GM19043 (cell line): Measurements from ENCODE around the gene PLEKHG7.
"Not testable (repeated sequence)": the region's sequence is repeated elsewhere in the genome, so short reads cannot be mapped to it uniquely, and the experiment has no call there.

Experiments
- ATAC-seq: cut with Tn5 transposase; IDR thresholded peaks from one replicate; pipeline ENCODE4 v1.9.1; 2021; ENCODE audit warnings: low read depth; ENCODE audit not compliant: unreplicated experiment

PLEKHG7 gene

DNA sequence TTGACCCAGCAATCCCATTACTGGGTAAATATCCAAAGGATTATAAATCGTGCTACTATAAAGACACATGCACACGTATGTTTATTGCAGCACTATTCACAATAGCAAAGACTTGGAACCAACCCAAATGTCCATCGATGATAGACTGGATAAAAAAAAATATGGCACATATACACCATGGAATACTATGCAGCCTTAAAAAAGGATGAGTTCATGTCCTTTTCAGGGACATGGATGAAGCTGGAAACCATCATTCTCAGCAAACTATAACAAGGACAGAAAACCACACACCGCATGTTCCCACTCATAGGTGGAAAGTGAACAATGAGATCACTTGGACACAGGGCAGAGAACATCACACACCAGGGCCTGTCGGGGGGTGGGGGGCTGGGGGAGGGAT, 91.6 kb downstream of the PLEKHG7 start:
- ATAC-seq = not testable (repeated sequence)

DNA sequence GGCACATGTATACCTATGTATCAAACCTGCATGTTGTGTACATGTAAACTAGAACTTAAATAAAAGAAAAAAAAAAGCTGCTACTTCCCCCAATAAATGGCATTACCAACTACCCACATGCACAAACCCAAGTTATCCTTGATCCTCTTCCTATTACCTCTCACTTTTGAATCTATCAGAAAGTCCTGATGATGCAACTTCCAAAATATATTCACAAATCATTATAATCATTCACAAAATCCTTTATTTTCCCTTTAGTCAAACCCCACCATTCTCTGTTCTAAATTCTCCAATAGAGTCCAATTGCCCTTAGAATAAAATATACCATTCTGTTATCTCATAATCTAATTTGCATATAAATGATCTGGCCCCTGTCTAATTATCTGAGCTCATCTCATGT, 92.0 kb downstream of the PLEKHG7 start:
- ATAC-seq = no peak

- no peak for ATAC-seq
Observed at GRCh38 chr12:92796650-92797049, 93.9 kb downstream of the PLEKHG7 start.

DNA sequence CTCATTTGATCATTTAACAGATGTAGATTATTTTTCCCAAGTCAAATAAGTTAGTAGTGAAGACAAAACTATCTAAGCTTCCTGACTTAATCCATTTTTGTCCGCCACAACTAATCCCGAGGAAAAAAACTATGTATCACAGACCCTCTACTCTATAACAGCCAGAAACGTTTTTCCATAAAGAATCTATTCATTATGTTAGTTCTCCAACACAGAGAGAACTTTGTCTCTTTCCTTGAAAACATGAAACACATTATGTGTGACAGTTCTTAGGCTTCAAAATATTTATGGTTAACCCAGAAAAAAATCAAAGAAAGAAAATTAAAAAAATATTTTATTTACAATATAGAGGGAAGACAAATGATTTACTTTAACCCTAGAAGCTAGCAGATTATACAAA, 100.1 kb downstream of the PLEKHG7 start:
- ATAC-seq = no peak

GRCh38 chr12:92803903-92804302, 101.1 kb downstream of the PLEKHG7 start:
- no peak for ATAC-seq

DNA sequence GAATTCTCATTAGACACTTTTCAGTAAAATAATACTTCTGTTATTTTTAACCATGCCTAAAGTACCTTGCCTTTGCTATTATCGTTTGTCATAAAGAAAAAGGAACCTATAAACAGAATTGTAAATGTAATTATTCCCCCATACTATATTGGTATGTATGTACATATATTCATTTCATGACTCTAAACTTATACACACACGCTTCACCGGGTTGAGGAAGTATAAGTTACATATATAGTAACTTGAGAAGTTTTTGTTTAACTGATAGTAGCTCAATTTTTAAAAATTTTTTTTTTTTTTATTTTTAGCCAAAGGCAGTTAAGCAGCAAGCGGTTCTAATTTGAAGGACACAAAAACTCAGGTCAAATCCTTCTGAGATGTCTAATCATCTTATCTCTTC, 107.6 kb downstream of the PLEKHG7 start:
- ATAC-seq = peak; percentile 84

DNA sequence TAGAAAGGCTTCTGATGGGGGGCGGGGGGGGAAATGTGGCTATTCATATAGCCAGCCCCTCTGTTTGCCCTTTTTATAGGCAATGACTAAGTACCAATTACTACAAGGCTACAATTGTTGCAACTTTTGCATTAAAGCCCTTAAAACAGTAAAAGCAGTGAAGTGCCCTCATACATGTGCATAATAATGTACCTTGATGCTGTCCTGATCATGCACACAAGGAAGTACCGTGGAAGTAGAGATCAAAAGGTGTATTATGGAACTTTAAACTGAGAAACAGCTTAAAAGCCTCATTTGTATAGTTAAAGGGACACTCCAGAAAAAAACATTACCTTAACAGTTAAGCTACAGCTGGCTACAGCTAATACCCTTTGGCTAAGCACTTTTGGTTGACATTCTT, 111.8 kb downstream of the PLEKHG7 start:
- no peak for ATAC-seq

GRCh38 chr12:92821142-92821541, 118.4 kb downstream of the PLEKHG7 start:
- no peak for ATAC-seq
